ENCODE results near the gene AURKA.

DNA sequence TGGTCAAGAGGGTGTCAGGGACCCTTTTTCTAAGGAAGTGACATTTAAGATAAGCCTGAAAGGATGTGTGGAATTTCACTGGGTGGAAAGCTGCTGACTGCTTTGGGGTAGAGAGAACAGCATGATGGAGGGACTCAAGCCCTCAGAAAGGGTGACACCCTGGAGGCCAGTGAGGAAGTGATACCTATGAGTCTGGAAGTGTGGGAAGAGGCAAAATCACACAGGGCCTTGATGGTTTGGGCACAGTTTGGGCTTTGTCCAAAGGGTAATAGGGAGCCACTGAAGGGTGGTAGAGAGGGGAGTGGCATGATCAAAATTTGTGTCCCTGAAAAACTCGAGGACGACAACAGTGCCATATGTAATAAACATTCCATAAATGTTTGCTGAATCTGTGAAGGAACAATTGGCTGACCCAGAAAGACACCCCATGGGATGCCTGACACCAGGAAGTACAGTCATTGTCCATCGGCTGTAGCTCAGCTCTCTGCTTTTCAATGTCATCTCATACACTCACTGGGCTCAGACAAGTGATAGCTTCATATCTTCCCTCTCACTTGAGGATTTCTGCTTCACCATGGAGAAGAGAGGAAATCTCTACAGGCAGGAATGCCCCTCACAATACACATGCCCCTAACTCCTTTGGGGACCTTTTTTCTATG lies 41.3 kb upstream of the AURKA start:
- TF ChIP-seq, protein P1, sequence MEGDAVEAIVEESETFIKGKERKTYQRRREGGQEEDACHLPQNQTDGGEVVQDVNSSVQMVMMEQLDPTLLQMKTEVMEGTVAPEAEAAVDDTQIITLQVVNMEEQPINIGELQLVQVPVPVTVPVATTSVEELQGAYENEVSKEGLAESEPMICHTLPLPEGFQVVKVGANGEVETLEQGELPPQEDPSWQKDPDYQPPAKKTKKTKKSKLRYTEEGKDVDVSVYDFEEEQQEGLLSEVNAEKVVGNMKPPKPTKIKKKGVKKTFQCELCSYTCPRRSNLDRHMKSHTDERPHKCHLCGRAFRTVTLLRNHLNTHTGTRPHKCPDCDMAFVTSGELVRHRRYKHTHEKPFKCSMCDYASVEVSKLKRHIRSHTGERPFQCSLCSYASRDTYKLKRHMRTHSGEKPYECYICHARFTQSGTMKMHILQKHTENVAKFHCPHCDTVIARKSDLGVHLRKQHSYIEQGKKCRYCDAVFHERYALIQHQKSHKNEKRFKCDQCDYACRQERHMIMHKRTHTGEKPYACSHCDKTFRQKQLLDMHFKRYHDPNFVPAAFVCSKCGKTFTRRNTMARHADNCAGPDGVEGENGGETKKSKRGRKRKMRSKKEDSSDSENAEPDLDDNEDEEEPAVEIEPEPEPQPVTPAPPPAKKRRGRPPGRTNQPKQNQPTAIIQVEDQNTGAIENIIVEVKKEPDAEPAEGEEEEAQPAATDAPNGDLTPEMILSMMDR (conservative IDR thresholded peaks at IDR 0.05), result no peak
- no peak for TF ChIP-seq ZFX (IDR thresholded peaks at IDR 0.05)
